Lung (tissue), 12 donors: ENCODE data around the gene SYNE1. TPM values are rescaled to one million over a fixed set of nuclear protein-coding genes. Genes with fewer than 3 reads are reported as not detected.

Experiments
- ATAC-seq: fragments of 200-7000 bp; cut with Tn5 transposase; one replicate; pipeline ENCODE4 v1.9.1; 2020; ENCODE audit warnings: moderate number of reproducible peaks; ENCODE audit not compliant: insufficient read depth, low FRiP score
- DNase-seq, 3 donors: peaks; one replicate each; pipeline ENCODE4 v3.0.0-alpha.2; 2013 to 2017
- H3K27ac ChIP-seq, 2 donors: one replicate each; pipeline ENCODE4 v1.5.1; 2013; ENCODE audit warnings: mild to moderate bottlenecking in 2 of 2, moderate library complexity in 2 of 2, control low read depth in 1 of 2, inconsistent platforms in 1 of 2, low read depth in 1 of 2, low read length in 1 of 2
- H3K27me3 ChIP-seq, 3 donors: one replicate each; pipeline ENCODE4 v1.5.1; 2013; ENCODE audit warnings: low read length in 2 of 3; ENCODE audit not compliant: control insufficient read depth in 3 of 3, insufficient read depth in 3 of 3
- H3K36me3 ChIP-seq, 4 donors: one replicate each; pipeline ENCODE4 v1.5.1; 2013; ENCODE audit warnings: low read length in 4 of 4, mild to moderate bottlenecking in 1 of 4, moderate library complexity in 1 of 4; ENCODE audit not compliant: control insufficient read depth in 4 of 4, insufficient read depth in 4 of 4
- H3K4me1 ChIP-seq, 5 donors: one replicate each; pipeline ENCODE4 v1.5.1; 2013; ENCODE audit warnings: low read length in 5 of 5, mild to moderate bottlenecking in 2 of 5, moderate library complexity in 1 of 5; ENCODE audit not compliant: control insufficient read depth in 5 of 5, insufficient read depth in 5 of 5
- H3K4me3 ChIP-seq: one replicate; pipeline ENCODE4 v1.5.1; 2013; ENCODE audit warnings: mild to moderate bottlenecking, control low read depth, moderate library complexity
- H3K9ac ChIP-seq, 2 donors: one replicate each; pipeline ENCODE4 v1.5.1; 2013; ENCODE audit warnings: low read length in 2 of 2, control low read depth in 1 of 2; ENCODE audit not compliant: insufficient read depth in 1 of 2
- H3K9me3 ChIP-seq, 4 donors: one replicate each; pipeline ENCODE4 v1.5.1; 2013; ENCODE audit warnings: low read length in 3 of 4, mild to moderate bottlenecking in 1 of 4, moderate library complexity in 1 of 4; ENCODE audit not compliant: control insufficient read depth in 4 of 4, insufficient read depth in 3 of 4
- CTCF ChIP-seq: IDR thresholded peaks from 2 replicates; pipeline ENCODE4 v1.5.1; 2012; ENCODE audit warnings: mild to moderate bottlenecking; ENCODE audit errors: control extremely low read depth, extremely low read depth
- WGBS, 2 donors: extraction: QIAGEN DNeasy Blood & Tissue Kit; methylation state at CpG; one replicate each; pipeline ENCODE4 v1.1.7; 2013; 5-methylcytosine and 5-hydroxymethylcytosine counted together
- polyA plus RNA-seq, 2 donors: library from polyadenylated mRNA; stranded (reverse); fragments of 200-250 nt; gene quantifications; one replicate each; pipeline ENCODE4 v1.2.1, GENCODE V29; 2013
- total RNA-seq, 2 donors: library from RNA; depleted of rRNA in 1 of 2; stranded (reverse); fragments of >200 nt in 1 of 2; gene quantifications; one replicate each; pipeline ENCODE4 v1.2.1, GENCODE V29; 2014 to 2021
- donor health status: control.
- donor health status: control.
- donor health status: Bipolar disorder and iron deficiency.
- donor health status: healthy.
- donor health status: DM: yes; HTN: yes; CAD: no.

Gene SYNE1
- total and polyA plus RNA-seq, 4 donors, result 26.4 to 352 (median 131) TPM

- no peak overlapping the region for H3K27ac ChIP-seq
- DNase-seq, result no peak
- 90 to 96% methylated on average over 8 of the region's 8 CpGs for WGBS, 2 donors
These were observed 368.2 kb downstream of the SYNE1 start for GRCh38 chr6:152268846-152269442.

GRCh38 chr6:152267967-152268845 lies 369.0 kb downstream of the SYNE1 start:
- H3K9me3 ChIP-seq, result no peaks in the 10 kb centered on the region
- peak in 2 of 3 donors; percentile 20 to 25 for DNase-seq
- peak; percentile 7 for TF ChIP-seq CTCF
- 72 to 77% methylated on average over 9 of the region's 9 CpGs for WGBS, 2 donors
- no peak overlapping the region for H3K9ac ChIP-seq
- H3K27ac ChIP-seq, result peak overlapping the region in 1 of 2 donors; percentile 6
- H3K36me3 ChIP-seq, result peaks cover 4 to 30% (median 16%) of the 10 kb centered on the region in 4 donors
- H3K27me3 ChIP-seq, result no peaks in the 10 kb centered on the region
- peaks cover 0 to 13% (median 0%) of the 10 kb centered on the region in 5 donors for H3K4me1 ChIP-seq
- no peak overlapping the region for H3K4me3 ChIP-seq
- no peak for ATAC-seq

More at GRCh38 chr6:152268846-152269442, 368.2 kb downstream of the SYNE1 start:
- Histone ChIP-seq H3K9me3 (no peaks in the 10 kb centered on the region), H3K27me3 (no peaks in the 10 kb centered on the region), H3K36me3 (peaks cover 4 to 25% (median 15%) of the 10 kb centered on the region in 4 donors), H3K4me3 (no peak overlapping the region), H3K4me1 (peaks cover 0 to 13% (median 0%) of the 10 kb centered on the region in 5 donors), H3K9ac (no peak overlapping the region)
- ATAC-seq, result no peak
- no peak for TF ChIP-seq CTCF

- Histone ChIP-seq H3K4me3 (no peak overlapping the region), H3K9ac (no peak overlapping the region), H3K4me1 (peaks cover 0 to 2% (median 0%) of the 10 kb centered on the region in 5 donors), H3K9me3 (peaks cover 0 to 3% (median 0%) of the 10 kb centered on the region in 4 donors), H3K27me3 (no peaks in the 10 kb centered on the region), H3K36me3 (peaks cover 4 to 33% (median 26%) of the 10 kb centered on the region in 4 donors), H3K27ac (peak overlapping the region in 1 of 2 donors; percentile 16)
- no peak for TF ChIP-seq CTCF
- DNase-seq (no peak), ATAC-seq (no peak)
- WGBS, 2 donors, result 52 to 71% methylated on average over 2 of the region's 2 CpGs
These were observed 371.5 kb downstream of the SYNE1 start for GRCh38 chr6:152265651-152266050.
